Adipocyte (in vitro differentiated cells): ENCODE data around the gene CFAP20DC.
"Not testable (repeated sequence)": the region's sequence is repeated elsewhere in the genome, so short reads cannot be mapped to it uniquely, and the experiment has no call there.

Experiments
- DNase-seq: peaks from one replicate; pipeline ENCODE4 v3.0.0-alpha.2; 2015; ENCODE audit warnings: low read depth
- H3K27me3 ChIP-seq: replicated peaks from 2 replicates; pipeline ENCODE4 v1.7.0; 2013; ENCODE audit warnings: mild to moderate bottlenecking, low read length, moderate library complexity; ENCODE audit not compliant: control insufficient read depth, insufficient read depth
- H3K36me3 ChIP-seq: 2 replicates; pipeline ENCODE4 v1.7.0; 2013; ENCODE audit warnings: low read length, mild to moderate bottlenecking, moderate library complexity; ENCODE audit not compliant: control insufficient read depth, insufficient read depth, severe bottlenecking
- H3K4me1 ChIP-seq: 2 replicates; pipeline ENCODE4 v1.7.0; 2013; ENCODE audit warnings: mild to moderate bottlenecking, low read length, moderate library complexity; ENCODE audit not compliant: control insufficient read depth, insufficient read depth
- H3K4me3 ChIP-seq: 2 replicates; pipeline ENCODE4 v1.7.0; 2013; ENCODE audit warnings: mild to moderate bottlenecking, low read length, moderate library complexity
- H3K9ac ChIP-seq: 2 replicates; pipeline ENCODE4 v1.7.0; 2013; ENCODE audit warnings: mild to moderate bottlenecking, low read length, moderate library complexity
- H3K9me3 ChIP-seq: 2 replicates; pipeline ENCODE4 v1.7.0; 2013; ENCODE audit warnings: mild to moderate bottlenecking, low read length, moderate library complexity; ENCODE audit not compliant: control insufficient read depth

Gene CFAP20DC

DNA sequence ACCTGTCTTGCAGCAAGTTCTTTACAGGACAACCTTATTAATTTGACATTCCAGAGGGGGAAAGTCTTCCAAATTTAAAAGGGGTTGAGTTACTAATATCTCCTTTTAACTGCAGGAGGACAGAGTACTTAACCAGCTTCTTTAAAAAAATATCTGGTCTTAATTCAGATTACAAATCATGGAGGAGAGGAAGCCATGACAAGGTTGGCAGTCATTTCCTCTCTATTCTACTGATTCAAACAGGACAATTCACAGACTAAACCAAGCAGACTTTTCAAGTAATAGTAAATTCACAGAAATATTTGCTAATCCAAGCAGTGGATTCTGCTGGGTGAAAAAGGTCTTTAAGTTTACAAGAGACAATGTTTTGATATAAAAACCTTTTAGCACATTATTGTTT is 185.3 kb downstream of the CFAP20DC start:
- H3K4me3 ChIP-seq = no peak overlapping the region
- no peak for DNase-seq

DNA sequence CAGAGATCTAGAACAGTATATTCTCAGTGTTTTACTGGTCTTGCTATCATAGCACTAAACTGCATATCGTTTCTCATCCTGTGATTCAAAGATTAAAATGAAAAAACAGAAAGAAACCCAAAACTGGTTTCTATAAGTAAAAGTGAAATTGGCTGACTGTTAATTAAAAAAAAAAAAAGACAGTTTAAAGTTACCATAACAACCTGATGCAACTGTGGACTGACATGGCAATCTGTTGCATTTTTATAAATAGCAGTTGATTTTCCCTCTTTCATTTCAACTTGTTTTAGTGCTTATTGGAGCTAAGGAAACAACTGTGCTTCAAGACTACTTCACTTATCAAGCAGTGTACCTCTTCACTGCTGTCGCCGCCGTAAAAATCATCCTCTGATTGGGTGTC is 186.6 kb downstream of the CFAP20DC start:
- Histone ChIP-seq H3K9me3 (no peaks in the 10 kb centered on the region), H3K4me3 (no peak overlapping the region), H3K4me1 (no peaks in the 10 kb centered on the region), H3K27me3 (no peaks in the 10 kb centered on the region), H3K36me3 (no peaks in the 10 kb centered on the region), H3K9ac (no peak overlapping the region)
- no peak for DNase-seq

More for the DNA sequence above, 185.3 kb downstream of the CFAP20DC start:
- Histone ChIP-seq H3K9ac (no peak overlapping the region), H3K9me3 (no peaks in the 10 kb centered on the region), H3K27me3 (no peaks in the 10 kb centered on the region), H3K4me1 (no peaks in the 10 kb centered on the region), H3K36me3 (no peaks in the 10 kb centered on the region)

DNA sequence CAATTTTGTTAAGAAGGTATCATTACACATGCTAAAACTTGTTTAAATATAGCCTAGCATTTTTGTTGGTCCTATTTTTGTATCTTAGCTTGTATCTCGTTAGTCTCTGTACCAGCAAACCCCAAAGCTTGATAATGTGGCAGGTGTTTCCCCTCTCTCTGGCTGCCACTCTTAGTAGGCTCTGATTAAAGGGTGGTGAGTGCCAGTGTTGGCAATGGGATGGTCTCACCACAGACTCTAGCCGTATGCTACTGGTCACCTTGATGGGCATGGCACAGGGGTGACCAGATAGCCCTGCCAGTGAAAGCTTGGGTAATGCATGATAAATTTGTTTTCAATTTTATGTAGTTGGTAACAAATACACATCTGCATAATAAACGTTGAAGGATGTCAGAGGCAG is 188.3 kb downstream of the CFAP20DC start:
- DNase-seq = no peak
- Histone ChIP-seq H3K9me3 (no peaks in the 10 kb centered on the region), H3K27me3 (no peaks in the 10 kb centered on the region), H3K9ac (no peak overlapping the region), H3K36me3 (no peaks in the 10 kb centered on the region), H3K4me3 (no peak overlapping the region), H3K4me1 (no peaks in the 10 kb centered on the region)

DNA sequence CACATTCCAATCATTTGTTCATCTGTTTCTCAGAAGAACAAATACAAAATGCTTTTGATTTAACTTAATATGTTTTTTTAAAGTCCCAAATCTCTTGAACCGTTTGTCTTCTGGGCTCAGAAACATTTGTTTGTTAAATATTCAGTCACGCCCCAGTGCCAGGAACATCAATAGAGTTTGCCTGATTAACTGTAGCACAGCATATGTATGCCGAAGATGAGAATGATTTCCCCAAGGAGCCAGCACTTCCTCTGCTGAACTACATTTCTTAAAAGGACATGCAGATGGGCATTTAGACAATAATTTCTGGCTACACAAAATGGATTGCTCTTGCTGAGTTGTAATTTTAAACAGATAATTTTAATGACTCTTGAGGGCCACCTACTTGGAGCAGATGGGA is 191.7 kb downstream of the CFAP20DC start:
- H3K4me1 ChIP-seq = no peaks in the 10 kb centered on the region
- H3K9ac ChIP-seq = no peak overlapping the region
- no peaks in the 10 kb centered on the region for H3K27me3 ChIP-seq
- no peaks in the 10 kb centered on the region for H3K9me3 ChIP-seq
- no peaks in the 10 kb centered on the region for H3K36me3 ChIP-seq
- peak; percentile 14 for DNase-seq
- H3K4me3 ChIP-seq = peak overlapping the region; percentile 62

DNA sequence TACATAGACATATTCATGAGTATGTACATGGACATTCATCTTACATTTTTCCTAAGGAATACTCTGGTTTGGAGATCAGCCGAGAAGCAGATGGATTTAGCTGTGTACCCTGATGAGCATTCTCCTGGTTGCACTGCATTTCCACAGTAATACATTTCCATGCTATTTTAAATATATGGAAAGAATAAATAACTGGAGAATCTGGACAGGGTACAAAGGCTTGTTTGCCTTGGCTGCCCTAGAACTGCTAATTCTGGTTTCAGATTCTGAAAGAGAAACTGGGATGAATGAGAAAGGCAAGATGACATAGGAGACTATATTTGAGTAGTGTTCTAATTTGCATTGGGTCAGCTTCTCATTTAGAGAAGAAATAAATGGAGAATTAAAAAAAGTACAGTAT is 192.4 kb downstream of the CFAP20DC start:
- H3K27me3 ChIP-seq = no peaks in the 10 kb centered on the region
- peak; percentile 8 for DNase-seq
- no peaks in the 10 kb centered on the region for H3K4me1 ChIP-seq
- no peaks in the 10 kb centered on the region for H3K36me3 ChIP-seq
- no peaks in the 10 kb centered on the region for H3K9me3 ChIP-seq
- H3K9ac ChIP-seq = no peak overlapping the region
- no peak overlapping the region for H3K4me3 ChIP-seq

DNA sequence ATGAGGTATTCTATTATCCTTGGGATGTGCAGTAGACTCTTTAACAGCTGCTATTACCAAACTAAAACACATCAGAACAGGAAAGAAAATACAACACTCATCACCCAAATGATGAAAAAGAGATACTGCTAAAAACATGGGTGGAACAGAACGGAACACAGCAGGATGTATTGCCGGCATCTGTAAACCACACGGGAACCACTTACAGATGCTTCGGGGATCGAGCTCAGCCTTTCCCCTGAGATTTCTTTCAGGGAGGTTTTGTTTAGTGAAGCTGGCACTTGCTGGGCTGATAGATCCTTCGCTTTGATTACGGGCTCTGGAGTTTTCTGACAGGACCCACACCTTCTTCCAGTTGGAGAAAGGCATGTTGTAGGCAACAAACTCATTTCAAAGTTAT is 201.0 kb downstream of the CFAP20DC start:
- no peak overlapping the region for H3K4me3 ChIP-seq
- H3K9me3 ChIP-seq = no peaks in the 10 kb centered on the region
- no peaks in the 10 kb centered on the region for H3K27me3 ChIP-seq
- no peak for DNase-seq
- H3K36me3 ChIP-seq = no peaks in the 10 kb centered on the region
- no peaks in the 10 kb centered on the region for H3K4me1 ChIP-seq
- no peak overlapping the region for H3K9ac ChIP-seq

DNA sequence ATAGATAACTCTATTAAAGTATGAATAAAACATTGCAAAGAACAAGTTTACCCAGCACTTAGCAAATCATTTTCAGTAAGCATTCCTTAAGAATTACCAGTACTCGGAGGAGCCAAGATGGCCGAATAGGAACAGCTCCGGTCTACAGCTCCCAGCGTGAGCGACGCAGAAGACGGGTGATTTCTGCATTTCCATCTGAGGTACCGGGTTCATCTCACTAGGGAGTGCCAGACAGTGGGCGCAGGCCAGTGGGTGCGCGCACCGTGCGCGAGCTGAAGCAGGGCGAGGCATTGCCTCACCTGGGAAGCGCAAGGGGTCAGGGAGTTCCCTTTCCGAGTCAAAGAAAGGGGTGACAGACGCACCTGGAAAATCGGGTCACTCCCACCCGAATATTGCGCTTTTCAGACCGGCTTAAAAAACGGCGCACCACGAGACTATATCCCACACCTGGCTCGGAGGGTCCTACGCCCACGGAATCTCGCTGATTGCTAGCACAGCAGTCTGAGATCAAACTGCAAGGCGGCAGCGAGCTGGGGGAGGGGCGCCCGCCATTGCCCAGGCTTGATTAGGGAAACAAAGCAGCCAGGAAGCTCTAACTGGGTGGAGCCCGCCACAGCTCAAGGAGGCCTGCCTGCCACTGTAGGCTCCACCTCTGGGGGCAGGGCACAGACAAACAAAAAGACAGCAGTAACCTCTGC is 207.6 kb downstream of the CFAP20DC start:
- not testable (repeated sequence) for H3K27me3 ChIP-seq, H3K4me3 ChIP-seq, H3K4me1 ChIP-seq, DNase-seq, H3K9ac ChIP-seq, H3K9me3 ChIP-seq, H3K36me3 ChIP-seq

DNA sequence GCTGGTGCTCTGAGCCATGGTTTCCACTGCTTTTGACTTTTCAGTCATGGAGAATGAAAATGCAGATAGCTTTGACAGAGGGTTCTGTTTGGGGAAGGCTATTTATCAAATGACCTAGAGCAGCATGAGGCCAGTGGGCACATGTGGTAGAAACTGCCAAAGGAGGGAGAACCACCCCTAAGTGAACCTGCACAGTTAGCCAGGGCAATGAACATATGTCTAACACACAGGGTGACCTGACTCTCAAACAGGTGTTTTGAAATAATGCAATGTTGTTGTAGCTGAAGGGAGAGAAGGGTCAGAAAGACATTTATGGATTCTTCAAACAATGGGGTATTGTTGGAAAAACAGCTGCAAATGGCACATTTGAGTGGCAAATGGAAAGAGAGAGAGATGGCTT is 208.9 kb downstream of the CFAP20DC start:
- Histone ChIP-seq H3K4me3 (no peak overlapping the region), H3K9ac (no peak overlapping the region), H3K27me3 (no peaks in the 10 kb centered on the region), H3K36me3 (no peaks in the 10 kb centered on the region), H3K9me3 (no peaks in the 10 kb centered on the region), H3K4me1 (no peaks in the 10 kb centered on the region)
- no peak for DNase-seq

DNA sequence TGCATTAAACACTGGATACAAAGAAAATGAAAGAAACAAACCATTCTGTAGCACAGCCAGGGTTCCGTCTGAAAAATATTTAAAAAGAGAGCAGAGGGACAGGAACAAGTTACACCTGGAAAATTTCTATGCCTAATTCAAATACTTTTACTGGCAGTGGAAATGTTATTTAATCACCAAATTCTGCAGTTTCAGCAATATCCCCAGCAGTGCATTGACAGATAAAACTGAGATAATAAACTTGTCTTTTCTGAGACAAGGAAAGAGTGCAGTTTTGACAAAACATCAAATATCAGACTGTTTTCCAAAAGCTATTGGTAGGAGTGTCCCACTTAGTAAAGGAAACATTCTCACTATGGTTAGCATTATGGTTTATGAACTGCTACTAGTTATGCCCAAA is 209.9 kb downstream of the CFAP20DC start:
- no peak overlapping the region for H3K4me3 ChIP-seq
- H3K9me3 ChIP-seq = no peaks in the 10 kb centered on the region
- no peaks in the 10 kb centered on the region for H3K4me1 ChIP-seq
- H3K9ac ChIP-seq = no peak overlapping the region
- no peak for DNase-seq
- H3K36me3 ChIP-seq = no peaks in the 10 kb centered on the region
- no peaks in the 10 kb centered on the region for H3K27me3 ChIP-seq

DNA sequence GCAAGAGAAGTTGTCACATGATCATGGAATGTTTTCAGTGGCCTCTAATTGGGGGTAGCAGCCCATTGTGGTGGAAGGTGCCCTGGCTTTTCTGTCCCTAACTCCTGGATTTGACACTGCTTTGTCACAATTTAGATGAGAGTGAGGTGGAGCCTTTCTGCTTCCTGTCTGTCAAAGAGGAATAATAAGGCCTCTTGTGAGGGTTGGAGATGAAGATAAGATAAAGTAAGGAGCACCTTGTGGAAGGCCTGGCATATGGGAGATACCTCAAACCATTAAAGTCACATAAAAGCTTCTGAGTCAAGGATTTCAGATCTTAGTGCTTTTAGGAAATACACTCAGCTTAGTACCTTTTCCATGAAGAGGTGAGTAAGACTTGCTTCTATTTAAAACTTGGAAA is 210.6 kb downstream of the CFAP20DC start:
- H3K9ac ChIP-seq = no peak overlapping the region
- H3K36me3 ChIP-seq = no peaks in the 10 kb centered on the region
- DNase-seq = no peak
- H3K27me3 ChIP-seq = no peaks in the 10 kb centered on the region
- H3K4me1 ChIP-seq = no peaks in the 10 kb centered on the region
- H3K9me3 ChIP-seq = no peaks in the 10 kb centered on the region
- H3K4me3 ChIP-seq = no peak overlapping the region

DNA sequence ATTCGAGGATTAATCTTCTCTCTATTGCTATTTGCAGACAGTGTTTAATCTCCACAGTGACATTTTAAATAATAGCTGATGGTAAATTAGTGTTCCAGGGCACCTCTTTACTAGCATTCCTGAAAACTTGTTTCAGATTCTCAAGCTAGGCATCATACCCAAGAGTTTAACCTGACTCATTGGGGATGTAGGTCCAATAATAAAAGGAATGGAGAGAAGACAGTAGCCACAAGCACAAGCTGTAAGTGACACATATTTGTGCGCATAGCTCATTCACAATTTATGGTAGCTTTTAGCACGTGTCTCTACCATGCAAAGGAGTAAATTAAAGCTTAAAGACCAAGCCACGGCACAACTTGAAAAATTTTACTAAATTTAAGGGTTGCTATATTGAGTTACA is 212.0 kb downstream of the CFAP20DC start:
- no peak overlapping the region for H3K9ac ChIP-seq
- no peak for DNase-seq
- H3K4me1 ChIP-seq = peaks cover 11% of the 10 kb centered on the region
- no peaks in the 10 kb centered on the region for H3K36me3 ChIP-seq
- no peak overlapping the region for H3K4me3 ChIP-seq
- no peaks in the 10 kb centered on the region for H3K9me3 ChIP-seq
- H3K27me3 ChIP-seq = no peaks in the 10 kb centered on the region
